HepG2 (cell line): ENCODE measurements around the gene MICALL2. TPM values are rescaled to one million over a fixed set of nuclear protein-coding genes. Genes with fewer than 3 reads are reported as not detected.

ENCODE experiments used
- BRD4 ChIP-seq: sonication (generic); formaldehyde crosslinking; IDR thresholded peaks from 2 replicates; pipeline ENCODE4 v1.4.0; 2020; ENCODE audit warnings: missing genetic modification reagents
- JARID2 ChIP-seq: sonication (generic); formaldehyde crosslinking; IDR thresholded peaks from 2 replicates; pipeline ENCODE4 v1.8.1; 2023; ENCODE audit warnings: missing genetic modification reagents, inconsistent platforms; ENCODE audit not compliant: insufficient replicate concordance
- KDM4B ChIP-seq: sonication (generic); formaldehyde crosslinking; IDR thresholded peaks from 2 replicates; pipeline ENCODE4 v1.4.0; 2020; ENCODE audit warnings: missing genetic modification reagents
- KLF9 ChIP-seq: IDR thresholded peaks from 2 replicates; pipeline ENCODE4 v1.6.1; 2016; ENCODE audit warnings: low read depth
- MYC ChIP-seq: sonication (generic); formaldehyde crosslinking; IDR thresholded peaks from 2 replicates; pipeline ENCODE4 v1.9.0; 2021; ENCODE audit warnings: missing genetic modification reagents, borderline replicate concordance
- SP4 ChIP-seq: sonication (generic); formaldehyde crosslinking; IDR thresholded peaks from 2 replicates; pipeline ENCODE4 v1.8.1; 2023; ENCODE audit warnings: mild to moderate bottlenecking, missing genetic modification reagents
- ZBTB20 ChIP-seq: sonication (generic); formaldehyde crosslinking; IDR thresholded peaks from 2 replicates; pipeline ENCODE4 v1.8.1; 2023; ENCODE audit warnings: missing genetic modification reagents, low read depth, mild to moderate bottlenecking, borderline replicate concordance
- ZMYM3 ChIP-seq: sonication (generic); formaldehyde crosslinking; IDR thresholded peaks from 2 replicates; pipeline ENCODE4 v1.5.1; 2020; ENCODE audit warnings: mild to moderate bottlenecking, missing genetic modification reagents
- ZNF24 ChIP-seq: fragments of 450-650 bp; IDR thresholded peaks from 2 replicates; pipeline ENCODE4 v1.6.1; 2017; ENCODE audit warnings: antibody characterized with exemption, mild to moderate bottlenecking
- ZNF260 ChIP-seq: sonication (generic); formaldehyde crosslinking; IDR thresholded peaks from 2 replicates; pipeline ENCODE4 v1.4.0; 2020; ENCODE audit warnings: missing genetic modification reagents, low read depth, mild to moderate bottlenecking, borderline replicate concordance
- ZNF441 ChIP-seq: sonication (generic); formaldehyde crosslinking; IDR thresholded peaks from 2 replicates; pipeline ENCODE4 v1.7.0; 2021; ENCODE audit warnings: missing genetic modification reagents, borderline replicate concordance
- ZNF607 ChIP-seq: sonication (generic); formaldehyde crosslinking; IDR thresholded peaks from 2 replicates; pipeline ENCODE4 v1.5.1; 2020; ENCODE audit warnings: missing genetic modification reagents, mild to moderate bottlenecking, borderline replicate concordance
- ZNF772 ChIP-seq: sonication (generic); formaldehyde crosslinking; IDR thresholded peaks from 2 replicates; pipeline ENCODE4 v1.5.0; 2020; ENCODE audit warnings: mild to moderate bottlenecking, missing genetic modification reagents
- polyA plus RNA-seq, 8 experiments: library from polyadenylated mRNA; depleted of rRNA in 3 of 8; stranded (reverse) in 7 of 8; unstranded in 1 of 8; fragments of >200 nt; fragmentation: Illumina TruSeq in 4 of 8; extraction: Trizol in 4 of 8; gene quantifications; 2 replicates each; pipeline versions ENCODE4 v1.2.1 to v1.2.3, GENCODE V29; 2011 to 2016; ENCODE audit warnings: low read depth in 4 of 8, missing spikeins in 1 of 8, mixed read lengths in 1 of 8; ENCODE audit not compliant: insufficient read depth in 1 of 8
- total RNA-seq, 5 experiments: library from RNA; depleted of rRNA; stranded (reverse); fragments of >200 nt; fragmentation: Illumina TruSeq; extraction: Trizol; gene quantifications; 2 replicates each; pipeline ENCODE4 v1.2.3, GENCODE V29; 2016; ENCODE audit warnings: low read depth in 1 of 5
- TF ChIP-seq, protein P1 (sequence below): sonication (generic); formaldehyde crosslinking; IDR thresholded peaks from 2 replicates; pipeline ENCODE4 v1.4.0; 2020; ENCODE audit warnings: missing genetic modification reagents, borderline replicate concordance
- TF ChIP-seq, protein P2 (sequence below): sonication (generic); formaldehyde crosslinking; conservative IDR thresholded peaks from 2 replicates; pipeline ENCODE4 v1.8.1; 2023; ENCODE audit warnings: missing genetic modification reagents
- TF ChIP-seq, protein P3 (sequence below): sonication (generic); formaldehyde crosslinking; IDR thresholded peaks from 2 replicates; pipeline ENCODE4 v1.5.0; 2020; ENCODE audit warnings: mild to moderate bottlenecking, missing genetic modification reagents
- TF ChIP-seq, protein P4 (sequence below): sonication (generic); formaldehyde crosslinking; IDR thresholded peaks from 2 replicates; pipeline ENCODE4 v1.4.0; 2020; ENCODE audit warnings: mild to moderate bottlenecking, low read depth, missing genetic modification reagents
- TF ChIP-seq, protein P5 (sequence below): sonication (generic); formaldehyde crosslinking; IDR thresholded peaks from 2 replicates; pipeline ENCODE4 v1.8.1; 2023; ENCODE audit warnings: missing genetic modification reagents, inconsistent platforms, borderline replicate concordance

Gene MICALL2
- total and polyA plus RNA-seq, 2 of the 13 experiments (the other 11 are each of a cell fraction or from before 2014, with no cell fraction given): 5.8 to 12.4 TPM

DNA sequence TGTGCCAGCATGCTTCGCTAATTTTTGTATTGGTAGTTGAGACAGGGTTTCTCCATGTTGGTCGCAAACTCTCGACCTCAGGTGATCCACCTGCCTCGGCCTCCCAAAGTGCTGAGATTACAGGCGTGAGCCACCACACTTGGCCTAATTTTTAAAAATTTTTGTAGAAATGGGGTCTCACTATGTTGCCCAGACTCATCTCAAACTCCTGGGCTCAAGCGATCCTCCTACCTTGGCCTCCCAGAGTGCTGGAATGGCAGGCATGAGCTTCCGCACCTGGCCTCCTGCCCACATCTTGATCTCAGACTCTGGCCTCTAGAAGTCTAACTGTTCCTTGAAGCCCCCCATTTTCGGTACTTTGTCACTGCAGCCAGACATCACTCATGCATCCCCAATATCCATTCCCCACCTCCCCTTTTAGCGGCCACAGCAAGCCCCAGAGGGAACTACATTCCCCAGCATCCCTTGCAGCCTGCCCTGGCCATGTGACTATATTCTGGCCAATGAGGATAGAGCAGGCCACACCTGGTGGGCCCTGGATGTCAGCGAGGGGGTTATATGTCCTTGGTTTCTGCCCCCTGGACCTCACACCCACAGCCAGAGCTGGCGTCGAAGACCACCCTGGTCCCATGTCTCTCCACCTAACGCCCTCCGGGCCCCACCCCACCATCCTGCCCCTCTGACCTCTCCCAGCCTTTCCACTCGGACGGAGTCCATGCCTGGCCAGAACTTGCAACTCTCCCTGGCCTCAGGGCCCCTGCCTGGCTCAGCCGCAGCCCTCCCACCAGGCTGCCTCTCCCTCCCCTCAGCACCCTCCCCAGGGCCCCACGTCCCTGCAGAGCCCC, 33.8 kb downstream of the MICALL2 start (continued):
- TF ChIP-seq, protein P1, sequence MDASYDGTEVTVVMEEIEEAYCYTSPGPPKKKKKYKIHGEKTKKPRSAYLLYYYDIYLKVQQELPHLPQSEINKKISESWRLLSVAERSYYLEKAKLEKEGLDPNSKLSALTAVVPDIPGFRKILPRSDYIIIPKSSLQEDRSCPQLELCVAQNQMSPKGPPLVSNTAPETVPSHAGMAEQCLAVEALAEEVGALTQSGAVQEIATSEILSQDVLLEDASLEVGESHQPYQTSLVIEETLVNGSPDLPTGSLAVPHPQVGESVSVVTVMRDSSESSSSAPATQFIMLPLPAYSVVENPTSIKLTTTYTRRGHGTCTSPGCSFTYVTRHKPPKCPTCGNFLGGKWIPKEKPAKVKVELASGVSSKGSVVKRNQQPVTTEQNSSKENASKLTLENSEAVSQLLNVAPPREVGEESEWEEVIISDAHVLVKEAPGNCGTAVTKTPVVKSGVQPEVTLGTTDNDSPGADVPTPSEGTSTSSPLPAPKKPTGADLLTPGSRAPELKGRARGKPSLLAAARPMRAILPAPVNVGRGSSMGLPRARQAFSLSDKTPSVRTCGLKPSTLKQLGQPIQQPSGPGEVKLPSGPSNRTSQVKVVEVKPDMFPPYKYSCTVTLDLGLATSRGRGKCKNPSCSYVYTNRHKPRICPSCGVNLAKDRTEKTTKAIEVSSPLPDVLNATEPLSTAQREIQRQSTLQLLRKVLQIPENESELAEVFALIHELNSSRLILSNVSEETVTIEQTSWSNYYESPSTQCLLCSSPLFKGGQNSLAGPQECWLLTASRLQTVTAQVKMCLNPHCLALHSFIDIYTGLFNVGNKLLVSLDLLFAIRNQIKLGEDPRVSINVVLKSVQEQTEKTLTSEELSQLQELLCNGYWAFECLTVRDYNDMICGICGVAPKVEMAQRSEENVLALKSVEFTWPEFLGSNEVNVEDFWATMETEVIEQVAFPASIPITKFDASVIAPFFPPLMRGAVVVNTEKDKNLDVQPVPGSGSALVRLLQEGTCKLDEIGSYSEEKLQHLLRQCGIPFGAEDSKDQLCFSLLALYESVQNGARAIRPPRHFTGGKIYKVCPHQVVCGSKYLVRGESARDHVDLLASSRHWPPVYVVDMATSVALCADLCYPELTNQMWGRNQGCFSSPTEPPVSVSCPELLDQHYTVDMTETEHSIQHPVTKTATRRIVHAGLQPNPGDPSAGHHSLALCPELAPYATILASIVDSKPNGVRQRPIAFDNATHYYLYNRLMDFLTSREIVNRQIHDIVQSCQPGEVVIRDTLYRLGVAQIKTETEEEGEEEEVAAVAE (CRISPR knock-in tag): 0 out of 2 replicates have a peak, but pooled peaks have one; percentile 55
- TF ChIP-seq BRD4 (CRISPR knock-in tag): no peak
- TF ChIP-seq, protein P2, sequence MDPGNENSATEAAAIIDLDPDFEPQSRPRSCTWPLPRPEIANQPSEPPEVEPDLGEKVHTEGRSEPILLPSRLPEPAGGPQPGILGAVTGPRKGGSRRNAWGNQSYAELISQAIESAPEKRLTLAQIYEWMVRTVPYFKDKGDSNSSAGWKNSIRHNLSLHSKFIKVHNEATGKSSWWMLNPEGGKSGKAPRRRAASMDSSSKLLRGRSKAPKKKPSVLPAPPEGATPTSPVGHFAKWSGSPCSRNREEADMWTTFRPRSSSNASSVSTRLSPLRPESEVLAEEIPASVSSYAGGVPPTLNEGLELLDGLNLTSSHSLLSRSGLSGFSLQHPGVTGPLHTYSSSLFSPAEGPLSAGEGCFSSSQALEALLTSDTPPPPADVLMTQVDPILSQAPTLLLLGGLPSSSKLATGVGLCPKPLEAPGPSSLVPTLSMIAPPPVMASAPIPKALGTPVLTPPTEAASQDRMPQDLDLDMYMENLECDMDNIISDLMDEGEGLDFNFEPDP (CRISPR knock-in tag): no peak
- TF ChIP-seq ZNF441 (CRISPR knock-in tag): no peak
- no peak for TF ChIP-seq KDM4B
- TF ChIP-seq ZNF772 (CRISPR knock-in tag): peak; percentile 26; the same call in 1 of the 2 replicates
- TF ChIP-seq, protein P3, sequence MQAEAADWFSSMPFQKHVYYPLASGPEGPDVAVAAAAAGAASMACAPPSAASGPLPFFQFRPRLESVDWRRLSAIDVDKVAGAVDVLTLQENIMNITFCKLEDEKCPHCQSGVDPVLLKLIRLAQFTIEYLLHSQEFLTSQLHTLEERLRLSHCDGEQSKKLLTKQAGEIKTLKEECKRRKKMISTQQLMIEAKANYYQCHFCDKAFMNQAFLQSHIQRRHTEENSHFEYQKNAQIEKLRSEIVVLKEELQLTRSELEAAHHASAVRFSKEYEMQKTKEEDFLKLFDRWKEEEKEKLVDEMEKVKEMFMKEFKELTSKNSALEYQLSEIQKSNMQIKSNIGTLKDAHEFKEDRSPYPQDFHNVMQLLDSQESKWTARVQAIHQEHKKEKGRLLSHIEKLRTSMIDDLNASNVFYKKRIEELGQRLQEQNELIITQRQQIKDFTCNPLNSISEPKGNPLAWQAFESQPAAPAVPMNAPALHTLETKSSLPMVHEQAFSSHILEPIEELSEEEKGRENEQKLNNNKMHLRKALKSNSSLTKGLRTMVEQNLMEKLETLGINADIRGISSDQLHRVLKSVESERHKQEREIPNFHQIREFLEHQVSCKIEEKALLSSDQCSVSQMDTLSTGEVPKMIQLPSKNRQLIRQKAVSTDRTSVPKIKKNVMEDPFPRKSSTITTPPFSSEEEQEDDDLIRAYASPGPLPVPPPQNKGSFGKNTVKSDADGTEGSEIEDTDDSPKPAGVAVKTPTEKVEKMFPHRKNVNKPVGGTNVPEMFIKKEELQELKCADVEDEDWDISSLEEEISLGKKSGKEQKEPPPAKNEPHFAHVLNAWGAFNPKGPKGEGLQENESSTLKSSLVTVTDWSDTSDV: no peak
- no peak for TF ChIP-seq KLF9 (CRISPR knock-in tag)
- no peak for TF ChIP-seq MYC (CRISPR knock-in tag)
- no peak for TF ChIP-seq ZNF607 (CRISPR knock-in tag)
- no peak for TF ChIP-seq JARID2 (CRISPR knock-in tag)
- no peak for TF ChIP-seq ZNF260
- TF ChIP-seq ZBTB20 (CRISPR knock-in tag): no peak
- TF ChIP-seq SP4 (CRISPR knock-in tag): 0 out of 2 replicates have a peak, but pooled peaks have one; percentile 26
- TF ChIP-seq, protein P4, sequence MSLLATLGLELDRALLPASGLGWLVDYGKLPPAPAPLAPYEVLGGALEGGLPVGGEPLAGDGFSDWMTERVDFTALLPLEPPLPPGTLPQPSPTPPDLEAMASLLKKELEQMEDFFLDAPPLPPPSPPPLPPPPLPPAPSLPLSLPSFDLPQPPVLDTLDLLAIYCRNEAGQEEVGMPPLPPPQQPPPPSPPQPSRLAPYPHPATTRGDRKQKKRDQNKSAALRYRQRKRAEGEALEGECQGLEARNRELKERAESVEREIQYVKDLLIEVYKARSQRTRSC (CRISPR knock-in tag): no peak
- TF ChIP-seq, protein P5, sequence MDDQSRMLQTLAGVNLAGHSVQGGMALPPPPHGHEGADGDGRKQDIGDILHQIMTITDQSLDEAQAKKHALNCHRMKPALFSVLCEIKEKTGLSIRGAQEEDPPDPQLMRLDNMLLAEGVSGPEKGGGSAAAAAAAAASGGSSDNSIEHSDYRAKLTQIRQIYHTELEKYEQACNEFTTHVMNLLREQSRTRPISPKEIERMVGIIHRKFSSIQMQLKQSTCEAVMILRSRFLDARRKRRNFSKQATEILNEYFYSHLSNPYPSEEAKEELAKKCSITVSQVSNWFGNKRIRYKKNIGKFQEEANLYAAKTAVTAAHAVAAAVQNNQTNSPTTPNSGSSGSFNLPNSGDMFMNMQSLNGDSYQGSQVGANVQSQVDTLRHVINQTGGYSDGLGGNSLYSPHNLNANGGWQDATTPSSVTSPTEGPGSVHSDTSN (CRISPR knock-in tag): no peak
- no peak; the same call in 1 of the 2 replicates for TF ChIP-seq ZMYM3 (CRISPR knock-in tag)
- no peak for TF ChIP-seq ZNF24
